Fibroblast of skin of right biceps (primary cell): ENCODE measurements around the gene OBSCN.

ENCODE experiments used
- DNase-seq: peaks from one replicate; pipeline ENCODE4 v3.0.0-alpha.2; 2013

The OBSCN gene

GRCh38 chr1:228279722-228280105 lies 71.9 kb downstream of the OBSCN start:
- no peak for DNase-seq

DNA sequence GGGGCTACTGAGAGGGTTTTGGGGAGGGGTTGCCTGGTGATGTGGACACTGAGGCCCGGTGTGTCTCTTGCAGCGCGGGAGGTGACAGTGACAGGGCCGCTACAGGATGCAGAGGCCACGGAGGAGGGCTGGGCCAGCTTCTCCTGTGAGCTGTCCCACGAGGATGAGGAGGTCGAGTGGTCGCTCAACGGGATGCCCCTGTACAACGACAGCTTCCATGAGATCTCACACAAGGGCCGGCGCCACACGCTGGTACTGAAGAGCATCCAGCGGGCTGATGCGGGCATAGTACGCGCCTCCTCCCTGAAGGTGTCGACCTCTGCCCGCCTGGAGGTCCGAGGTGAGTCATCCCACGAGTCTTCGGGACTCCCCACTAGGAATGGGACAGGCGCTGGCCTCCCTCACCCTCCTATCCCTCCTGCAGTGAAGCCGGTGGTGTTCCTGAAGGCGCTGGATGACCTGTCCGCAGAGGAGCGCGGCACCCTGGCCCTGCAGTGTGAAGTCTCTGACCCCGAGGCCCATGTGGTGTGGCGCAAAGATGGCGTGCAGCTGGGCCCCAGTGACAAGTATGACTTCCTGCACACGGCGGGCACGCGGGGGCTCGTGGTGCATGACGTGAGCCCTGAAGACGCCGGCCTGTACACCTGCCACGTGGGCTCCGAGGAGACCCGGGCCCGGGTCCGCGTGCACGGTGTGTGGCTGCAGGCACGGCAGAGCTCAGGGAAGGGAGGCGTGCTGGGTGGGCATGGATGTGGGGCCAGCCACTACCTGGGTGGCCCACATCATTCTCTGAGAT lies 72.5 kb downstream of the OBSCN start:
- no peak for DNase-seq

DNA sequence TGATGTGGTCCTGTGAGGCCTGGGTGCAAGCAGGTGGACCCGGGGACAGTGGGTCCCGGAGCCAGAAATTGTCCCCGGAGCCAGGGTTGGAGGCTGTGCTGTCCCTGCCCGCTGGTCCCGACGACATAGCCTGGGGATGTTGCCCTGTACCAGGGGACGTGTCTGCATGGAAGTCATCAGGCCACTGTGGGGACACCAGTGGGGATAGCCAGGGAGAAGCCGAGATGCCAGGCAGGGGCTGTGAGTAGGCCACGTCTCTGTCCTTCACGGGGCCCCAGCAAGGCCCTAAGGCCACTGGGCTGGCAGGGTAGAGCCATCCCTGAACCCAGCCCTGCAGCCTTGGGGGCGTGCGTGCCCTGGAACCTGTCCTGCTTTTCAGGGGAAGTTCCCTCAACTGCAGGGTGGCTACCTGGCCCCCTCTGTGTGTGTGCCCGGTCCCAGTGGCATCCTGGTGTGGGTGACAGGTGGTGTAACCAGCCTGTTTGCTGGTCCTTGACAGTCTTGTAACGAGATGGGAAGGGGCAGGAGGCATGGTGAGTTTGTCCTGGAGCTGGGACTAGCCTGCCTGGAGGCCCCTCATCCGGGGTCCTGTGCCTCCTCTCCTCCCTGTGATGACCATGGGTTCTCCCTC lies 73.2 kb downstream of the OBSCN start:
- DNase-seq: no peak

DNA sequence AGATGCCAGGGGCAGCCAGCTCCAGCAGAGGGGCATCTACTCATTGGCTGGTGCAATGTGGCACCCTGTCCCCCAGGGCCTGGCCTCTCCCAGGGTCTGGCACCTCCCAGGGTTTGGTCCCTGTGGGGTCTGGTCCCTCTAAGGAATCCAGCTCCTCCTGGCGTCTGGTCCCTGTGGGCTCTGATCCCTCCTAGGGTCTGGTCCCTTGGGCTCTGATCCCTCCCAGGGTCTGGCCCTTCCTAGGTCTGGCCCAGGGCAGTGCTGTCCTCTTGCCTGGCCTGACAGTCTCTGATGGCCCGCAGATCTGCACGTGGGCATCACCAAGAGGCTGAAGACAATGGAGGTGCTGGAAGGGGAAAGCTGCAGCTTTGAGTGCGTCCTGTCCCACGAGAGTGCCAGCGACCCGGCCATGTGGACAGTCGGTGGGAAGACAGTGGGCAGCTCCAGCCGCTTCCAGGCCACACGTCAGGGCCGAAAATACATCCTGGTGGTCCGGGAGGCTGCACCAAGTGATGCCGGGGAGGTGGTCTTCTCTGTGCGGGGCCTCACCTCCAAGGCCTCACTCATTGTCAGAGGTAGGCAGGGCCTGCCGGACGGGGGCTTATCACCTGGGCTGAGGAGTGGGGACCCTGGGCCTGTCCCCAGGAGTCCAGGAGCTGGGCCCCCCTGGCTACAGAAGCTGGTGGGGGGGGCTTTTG lies 73.9 kb downstream of the OBSCN start:
- no peak for DNase-seq

- no peak for DNase-seq
These were observed 74.6 kb downstream of the OBSCN start for GRCh38 chr1:228282329-228283042.

- no peak for DNase-seq
These were observed 75.2 kb downstream of the OBSCN start for GRCh38 chr1:228283043-228283371.

GRCh38 chr1:228283476-228284147 lies 75.8 kb downstream of the OBSCN start:
- no peak for DNase-seq

DNA sequence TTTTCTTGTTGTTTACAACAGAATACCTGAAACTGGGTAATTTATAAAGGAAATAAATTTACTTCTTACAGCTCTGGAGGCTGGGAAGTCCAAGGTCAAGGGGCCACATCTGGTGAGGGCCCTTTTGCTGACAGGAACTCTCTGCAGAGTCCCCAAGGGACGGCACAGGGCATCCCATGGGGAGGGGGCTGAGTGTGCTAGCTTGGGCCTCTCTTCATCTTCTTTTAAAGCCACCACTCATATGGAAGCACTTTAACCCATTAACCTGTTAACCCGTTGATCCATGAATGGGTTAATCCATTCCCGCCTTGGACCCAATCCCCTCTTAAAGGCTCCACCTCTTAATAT lies 76.3 kb downstream of the OBSCN start:
- no peak for DNase-seq

GRCh38 chr1:228284521-228284920 lies 76.7 kb downstream of the OBSCN start:
- DNase-seq: no peak

GRCh38 chr1:228285661-228286504 lies 78.0 kb downstream of the OBSCN start:
- DNase-seq: no peak

GRCh38 chr1:228286505-228287417 lies 78.9 kb downstream of the OBSCN start:
- no peak for DNase-seq

DNA sequence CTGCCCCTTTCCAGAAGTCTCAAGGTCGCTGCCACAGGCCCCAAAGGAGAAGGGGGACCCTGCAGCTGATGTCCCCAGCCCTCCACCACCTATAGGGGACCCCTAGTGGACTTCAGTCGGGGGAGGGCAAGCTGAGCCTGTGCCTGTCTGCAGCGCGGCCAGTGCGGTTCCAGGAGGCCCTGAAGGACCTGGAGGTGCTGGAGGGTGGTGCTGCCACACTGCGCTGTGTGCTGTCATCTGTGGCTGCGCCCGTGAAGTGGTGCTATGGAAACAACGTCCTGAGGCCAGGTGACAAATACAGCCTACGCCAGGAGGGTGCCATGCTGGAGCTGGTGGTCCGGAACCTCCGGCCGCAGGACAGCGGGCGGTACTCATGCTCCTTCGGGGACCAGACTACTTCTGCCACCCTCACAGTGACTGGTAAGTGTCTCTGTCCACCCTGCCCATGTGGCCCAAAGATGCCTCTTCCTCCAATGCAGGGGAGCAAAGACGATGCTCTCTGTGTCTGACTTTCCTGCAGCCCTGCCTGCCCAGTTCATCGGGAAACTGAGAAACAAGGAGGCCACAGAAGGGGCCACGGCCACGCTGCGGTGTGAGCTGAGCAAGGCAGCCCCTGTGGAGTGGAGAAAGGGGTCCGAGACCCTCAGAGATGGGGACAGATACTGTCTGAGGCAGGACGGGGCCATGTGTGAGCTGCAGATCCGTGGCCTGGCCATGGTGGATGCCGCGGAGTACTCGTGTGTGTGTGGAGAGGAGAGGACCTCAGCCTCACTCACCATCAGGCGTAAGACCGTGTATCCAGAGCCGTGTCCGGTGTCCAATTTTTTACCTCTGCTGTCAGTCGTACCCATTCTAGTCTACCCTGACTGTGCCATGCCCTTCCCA lies 79.9 kb downstream of the OBSCN start:
- DNase-seq: no peak

DNA sequence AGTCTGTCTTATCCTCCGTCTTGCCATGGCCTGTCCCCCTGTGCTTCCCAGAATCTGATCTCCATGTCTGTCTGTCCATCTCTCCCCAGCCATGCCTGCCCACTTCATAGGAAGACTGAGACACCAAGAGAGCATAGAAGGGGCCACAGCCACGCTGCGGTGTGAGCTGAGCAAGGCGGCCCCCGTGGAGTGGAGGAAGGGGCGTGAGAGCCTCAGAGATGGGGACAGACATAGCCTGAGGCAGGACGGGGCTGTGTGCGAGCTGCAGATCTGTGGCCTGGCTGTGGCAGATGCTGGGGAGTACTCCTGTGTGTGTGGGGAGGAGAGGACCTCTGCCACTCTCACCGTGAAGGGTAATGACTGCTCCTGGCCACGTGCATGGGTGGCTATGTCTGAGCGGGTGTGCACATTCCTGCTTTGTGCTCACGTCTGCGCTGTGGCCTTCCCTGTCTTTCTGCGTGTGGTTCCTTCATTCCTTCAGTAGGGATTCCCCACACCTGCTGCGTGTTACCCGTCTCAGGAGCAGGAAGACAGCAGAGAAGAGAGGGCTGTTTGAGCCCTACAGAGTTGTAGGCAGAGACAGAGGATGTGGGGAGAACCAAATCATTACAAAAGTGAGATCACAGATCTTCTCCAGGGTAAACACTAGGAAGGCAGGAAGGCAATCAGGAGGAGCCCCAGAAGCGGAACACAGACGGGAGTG lies 80.8 kb downstream of the OBSCN start:
- DNase-seq: no peak

DNA sequence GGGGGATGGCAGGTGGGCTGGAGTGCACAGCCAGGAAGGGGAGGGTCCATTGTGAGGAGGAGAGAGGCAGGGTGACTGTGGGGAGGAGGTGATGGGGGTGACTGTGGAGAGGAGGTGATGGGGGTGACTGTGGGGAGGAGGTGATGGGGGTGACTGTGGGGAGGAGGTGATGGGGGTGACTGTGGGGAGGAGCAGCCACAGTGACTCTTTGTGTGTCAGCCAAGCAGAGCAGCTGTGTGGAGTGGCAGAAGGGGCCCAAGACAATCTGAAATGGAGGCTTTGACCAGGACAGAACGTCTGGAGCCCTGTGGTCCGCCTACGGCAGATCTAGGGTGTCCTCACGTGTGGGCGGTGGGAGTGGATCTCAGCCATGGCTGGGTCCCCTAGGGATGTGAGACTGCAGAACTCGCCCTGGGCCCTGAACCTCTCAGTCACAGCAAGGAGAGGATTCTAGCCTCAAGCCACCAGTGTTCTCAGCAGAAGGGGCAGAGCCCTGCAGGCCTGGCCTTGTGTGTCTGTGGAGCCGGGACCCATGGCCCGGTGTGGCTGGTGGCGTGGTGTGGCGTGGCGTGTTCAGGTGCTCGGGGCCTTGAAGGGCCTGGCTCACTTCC lies 81.5 kb downstream of the OBSCN start:
- DNase-seq: no peak

DNA sequence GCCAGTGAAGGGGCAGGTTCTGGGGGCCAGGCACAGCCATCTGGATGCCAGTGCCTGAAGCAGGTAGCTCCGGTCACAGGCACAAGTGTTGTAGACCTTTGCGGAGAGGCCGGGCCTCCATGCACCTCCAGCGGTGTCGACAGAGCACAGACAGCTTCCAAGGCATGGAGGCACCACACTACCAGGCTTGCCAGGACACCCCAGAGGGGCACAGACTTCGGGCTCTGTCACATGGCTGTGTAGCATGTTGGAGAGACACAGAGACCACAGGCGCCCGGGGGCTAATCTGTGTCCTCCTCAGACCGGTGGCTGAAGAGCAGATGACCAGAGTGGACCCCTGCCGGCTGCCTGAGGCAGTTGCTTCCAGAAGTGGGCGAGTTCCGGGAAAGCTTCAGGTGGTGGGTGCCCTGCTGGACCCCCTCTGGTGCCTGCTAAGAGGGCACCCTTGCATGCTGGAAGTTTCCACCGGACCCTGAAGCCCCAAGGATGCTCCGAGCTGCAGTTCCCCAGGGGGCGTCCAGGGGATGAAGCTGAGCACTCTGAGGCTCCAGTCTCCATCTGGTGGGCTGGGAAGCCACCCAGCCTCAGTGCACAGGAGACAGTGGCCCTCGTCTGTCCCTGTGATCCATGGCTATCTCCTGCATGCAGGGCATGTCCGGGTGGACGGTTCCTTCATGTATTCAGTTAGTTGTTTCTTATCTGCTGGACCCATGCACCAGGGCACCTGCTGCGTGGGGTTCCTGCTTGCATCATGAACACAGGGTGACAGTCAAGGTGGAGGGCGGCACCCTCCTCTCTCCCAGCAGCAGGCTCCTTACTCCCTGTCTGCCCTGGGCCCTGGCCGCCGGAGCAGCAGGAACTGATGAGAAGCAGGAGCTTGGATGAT lies 82.4 kb downstream of the OBSCN start:
- no peak for DNase-seq

DNA sequence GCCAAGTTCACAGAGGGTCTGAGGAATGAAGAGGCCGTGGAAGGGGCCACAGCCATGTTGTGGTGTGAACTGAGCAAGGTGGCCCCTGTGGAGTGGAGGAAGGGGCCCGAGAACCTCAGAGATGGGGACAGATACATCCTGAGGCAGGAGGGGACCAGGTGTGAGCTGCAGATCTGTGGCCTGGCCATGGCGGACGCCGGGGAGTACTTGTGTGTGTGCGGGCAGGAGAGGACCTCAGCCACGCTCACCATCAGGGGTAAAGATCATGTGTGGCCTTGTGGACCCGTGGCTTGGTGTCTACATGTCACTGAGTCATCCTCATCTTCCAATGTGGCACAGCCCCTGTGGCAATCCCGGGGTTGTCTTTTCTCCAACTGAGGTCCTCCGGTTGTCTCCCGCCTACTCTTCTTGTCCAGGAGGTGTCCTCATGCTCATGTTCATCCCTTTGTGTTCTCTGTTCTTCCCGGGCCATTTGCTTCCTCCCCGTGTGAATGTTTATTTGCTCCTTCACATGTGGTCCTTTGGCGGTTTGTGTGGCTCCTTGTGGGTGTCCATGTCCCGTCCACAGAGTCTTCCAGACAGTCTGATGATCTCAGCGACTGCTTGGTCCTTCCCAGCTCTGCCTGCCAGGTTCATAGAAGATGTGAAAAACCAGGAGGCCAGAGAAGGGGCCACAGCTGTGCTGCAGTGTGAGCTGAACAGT lies 84.2 kb downstream of the OBSCN start:
- no peak for DNase-seq

- DNase-seq: no peak
These were observed 84.7 kb downstream of the OBSCN start for GRCh38 chr1:228292609-228292911.
